PC-9 (cell line): ENCODE measurements around the gene LBH.

ENCODE experiments used
- EZH2 ChIP-seq: fragments of 200-600 bp; sonication (generic); IDR thresholded peaks from 2 replicates; pipeline ENCODE4 v1.8.0; 2017; ENCODE audit warnings: antibody characterized with exemption, low read depth
- TF ChIP-seq, protein P1 (sequence below): fragments of 200-600 bp; sonication (generic); conservative IDR thresholded peaks from 2 replicates; pipeline ENCODE4 v1.6.1; 2017; ENCODE audit warnings: mixed run types, antibody characterized with exemption, mild to moderate bottlenecking, moderate library complexity

DNA sequence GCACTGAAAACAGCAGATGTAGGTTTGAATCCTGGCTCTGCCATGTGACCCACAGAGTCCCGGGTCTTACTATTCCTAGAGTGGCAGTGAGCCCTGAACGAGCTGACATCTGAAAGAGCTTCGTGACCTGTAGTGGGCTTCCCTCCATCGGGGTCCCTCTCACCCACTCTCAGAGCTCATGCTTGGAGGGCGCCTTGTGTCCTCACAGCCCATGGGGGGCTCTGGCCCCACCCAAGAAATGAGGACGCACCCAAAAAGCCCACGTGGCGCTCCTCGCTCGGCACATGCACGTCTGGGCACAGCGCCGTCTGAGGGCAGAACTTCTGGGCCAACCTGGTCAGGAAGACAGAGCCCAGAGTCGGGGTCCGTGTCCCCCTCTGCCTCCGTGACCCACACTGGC, 23.7 kb downstream of the LBH start:
- TF ChIP-seq, protein P1, sequence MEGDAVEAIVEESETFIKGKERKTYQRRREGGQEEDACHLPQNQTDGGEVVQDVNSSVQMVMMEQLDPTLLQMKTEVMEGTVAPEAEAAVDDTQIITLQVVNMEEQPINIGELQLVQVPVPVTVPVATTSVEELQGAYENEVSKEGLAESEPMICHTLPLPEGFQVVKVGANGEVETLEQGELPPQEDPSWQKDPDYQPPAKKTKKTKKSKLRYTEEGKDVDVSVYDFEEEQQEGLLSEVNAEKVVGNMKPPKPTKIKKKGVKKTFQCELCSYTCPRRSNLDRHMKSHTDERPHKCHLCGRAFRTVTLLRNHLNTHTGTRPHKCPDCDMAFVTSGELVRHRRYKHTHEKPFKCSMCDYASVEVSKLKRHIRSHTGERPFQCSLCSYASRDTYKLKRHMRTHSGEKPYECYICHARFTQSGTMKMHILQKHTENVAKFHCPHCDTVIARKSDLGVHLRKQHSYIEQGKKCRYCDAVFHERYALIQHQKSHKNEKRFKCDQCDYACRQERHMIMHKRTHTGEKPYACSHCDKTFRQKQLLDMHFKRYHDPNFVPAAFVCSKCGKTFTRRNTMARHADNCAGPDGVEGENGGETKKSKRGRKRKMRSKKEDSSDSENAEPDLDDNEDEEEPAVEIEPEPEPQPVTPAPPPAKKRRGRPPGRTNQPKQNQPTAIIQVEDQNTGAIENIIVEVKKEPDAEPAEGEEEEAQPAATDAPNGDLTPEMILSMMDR, result no peak
- no peak for TF ChIP-seq EZH2
